Ectodermal cell (in vitro differentiated cells): ENCODE results near the gene CACUL1. TPM values are rescaled to one million over a fixed set of nuclear protein-coding genes. Genes with fewer than 3 reads are reported as not detected.
"Not testable (repeated sequence)": the region's sequence is repeated elsewhere in the genome, so short reads cannot be mapped to it uniquely, and the experiment has no call there.

Experiments used
- H3K27ac ChIP-seq: 2 replicates; pipeline ENCODE4 v1.7.0; 2013; ENCODE audit warnings: mild to moderate bottlenecking, low read depth, low read length; ENCODE audit not compliant: insufficient read depth, poor library complexity, severe bottlenecking
- H3K27me3 ChIP-seq: 2 replicates; pipeline ENCODE4 v1.7.0; 2013; ENCODE audit warnings: mild to moderate bottlenecking, low read length; ENCODE audit not compliant: insufficient read depth, control insufficient read depth, poor library complexity, severe bottlenecking
- H3K36me3 ChIP-seq: one replicate; pipeline ENCODE4 v1.7.0; 2013; ENCODE audit warnings: low read length; ENCODE audit not compliant: control insufficient read depth, insufficient read depth
- H3K4me1 ChIP-seq: one replicate; pipeline ENCODE4 v1.7.0; 2013; ENCODE audit warnings: low read length; ENCODE audit not compliant: control insufficient read depth, insufficient read depth
- H3K4me3 ChIP-seq: 2 replicates; pipeline ENCODE4 v1.7.0; 2013; ENCODE audit warnings: low read depth, low read length, control low read depth; ENCODE audit not compliant: insufficient read depth
- H3K9me3 ChIP-seq: 2 replicates; pipeline ENCODE4 v1.7.0; 2013; ENCODE audit warnings: mild to moderate bottlenecking, low read length, moderate library complexity; ENCODE audit not compliant: control insufficient read depth
- WGBS, 2 experiments: methylation state at CpG; one replicate each; pipeline ENCODE4 v1.1.7; 2013; ENCODE audit warnings: missing lambda C conversion rate in 2 of 2; 5-methylcytosine and 5-hydroxymethylcytosine counted together
- polyA plus RNA-seq, 4 experiments: library from polyadenylated mRNA; stranded (reverse); fragments of 50-300 nt; gene quantifications; one replicate each; pipeline ENCODE4 v1.2.3, GENCODE V29; 2013

Gene CACUL1
- 29.7 TPM for polyA plus RNA-seq (2013, experiment 1 of 4)
- 30.7 TPM for polyA plus RNA-seq (2013, experiment 2 of 4)
- polyA plus RNA-seq (2013, experiment 3 of 4), result 22.2 TPM
- 22.0 TPM for polyA plus RNA-seq (2013, experiment 4 of 4)

DNA sequence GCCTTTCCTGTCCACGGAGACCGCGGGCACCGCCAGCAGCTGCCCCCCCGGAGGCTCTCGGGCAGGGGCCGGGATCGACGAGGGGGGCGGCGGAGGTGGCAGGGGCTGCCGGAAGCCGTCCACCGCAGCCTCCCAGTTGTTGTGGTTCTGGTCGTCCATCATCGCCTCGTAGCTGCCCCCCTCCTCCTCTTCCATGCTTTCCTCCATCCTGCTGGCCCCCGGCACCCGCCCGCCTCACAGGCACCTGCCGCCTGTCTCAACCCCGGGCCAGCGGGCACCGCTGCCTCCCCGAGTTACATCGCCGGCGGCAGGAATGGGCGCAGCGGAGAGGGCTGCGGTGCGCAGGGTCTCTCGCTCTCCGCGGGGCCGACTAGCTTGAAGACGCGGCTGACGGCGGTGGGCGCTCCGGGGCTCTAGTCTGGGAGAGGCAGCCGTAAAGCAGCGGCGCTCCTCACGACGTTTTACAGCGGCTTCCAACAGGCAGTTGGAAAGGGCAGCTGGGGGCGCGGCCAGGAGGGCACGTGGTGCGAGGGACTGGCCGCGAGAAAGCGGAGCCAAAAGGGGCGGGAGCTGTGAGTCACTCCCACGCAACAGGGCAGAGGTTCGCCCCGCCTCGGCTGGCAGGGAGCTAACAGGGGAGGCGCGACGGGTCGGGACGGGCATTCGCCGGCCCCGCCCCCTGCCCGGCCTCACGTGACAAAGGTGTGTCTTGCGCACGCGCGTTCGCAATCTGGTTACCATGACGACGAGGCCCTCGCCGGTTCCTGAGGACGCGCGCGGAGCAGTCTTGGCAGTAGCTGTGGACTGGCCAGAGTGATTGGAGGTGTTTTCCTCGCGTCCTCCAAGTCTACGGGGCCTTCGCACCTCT, at the start of gene CACUL1:
Gene CACUL1 (minus strand): TSS at position 415 of the 868 bp plus-strand sequence. CDS start 208 bp downstream, at position 207.
- Histone ChIP-seq H3K36me3 (no peaks in the 10 kb centered on the region), H3K27ac (peak within 1 kb of the TSS; percentile 85), H3K4me3 (peak within 1 kb of the TSS; percentile 71), H3K9me3 (no peaks in the 10 kb centered on the region), H3K4me1 (peaks cover 11% of the 10 kb centered on the region), H3K27me3 (peaks cover 16% of the 10 kb centered on the region)
- 0% methylated on average over 87 of the region's 87 CpGs for WGBS, 2 experiments

DNA sequence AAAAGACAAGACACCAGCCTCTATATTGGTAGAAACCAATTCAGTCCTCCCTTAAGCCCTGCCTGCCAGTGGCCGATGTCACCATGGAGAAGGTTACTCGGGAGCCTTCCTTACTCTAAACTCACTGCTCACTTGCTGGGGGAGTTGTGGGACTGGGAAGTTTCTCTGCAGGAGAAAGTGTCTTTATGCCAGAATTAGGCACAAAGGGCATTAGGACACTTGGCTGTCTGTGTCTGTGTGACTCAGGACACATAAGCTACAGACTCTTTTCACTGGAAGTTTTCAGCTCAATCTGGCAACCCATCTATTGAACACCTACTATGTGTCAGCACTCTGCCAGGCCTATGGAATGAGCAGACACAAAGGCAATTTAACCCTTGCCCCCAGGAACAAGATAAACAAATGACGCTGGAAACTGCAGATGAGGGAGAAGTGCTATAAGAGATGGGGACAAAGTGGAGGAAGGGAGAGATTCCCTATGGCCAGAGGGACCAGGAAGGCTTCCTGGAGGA, 49.5 kb upstream of the CACUL1 start:
- Histone ChIP-seq H3K27ac (no peak overlapping the region), H3K36me3 (no peaks in the 10 kb centered on the region), H3K9me3 (no peaks in the 10 kb centered on the region), H3K4me1 (peaks cover 4% of the 10 kb centered on the region), H3K27me3 (no peaks in the 10 kb centered on the region), H3K4me3 (no peak overlapping the region)
- WGBS, 2 experiments, result 59 to 78% methylated on average over 3 of the region's 3 CpGs

- H3K9me3 ChIP-seq, result no peaks in the 10 kb centered on the region
- H3K4me3 ChIP-seq, result no peak overlapping the region
- no peak overlapping the region for H3K27ac ChIP-seq
- no peaks in the 10 kb centered on the region for H3K27me3 ChIP-seq
- no peaks in the 10 kb centered on the region for H3K4me1 ChIP-seq
- H3K36me3 ChIP-seq, result no peaks in the 10 kb centered on the region
- 92 to 96% methylated on average over 14 of the region's 14 CpGs for WGBS, 2 experiments
Measured at GRCh38 chr10:118802126-118802793, 47.5 kb upstream of the CACUL1 start.

DNA sequence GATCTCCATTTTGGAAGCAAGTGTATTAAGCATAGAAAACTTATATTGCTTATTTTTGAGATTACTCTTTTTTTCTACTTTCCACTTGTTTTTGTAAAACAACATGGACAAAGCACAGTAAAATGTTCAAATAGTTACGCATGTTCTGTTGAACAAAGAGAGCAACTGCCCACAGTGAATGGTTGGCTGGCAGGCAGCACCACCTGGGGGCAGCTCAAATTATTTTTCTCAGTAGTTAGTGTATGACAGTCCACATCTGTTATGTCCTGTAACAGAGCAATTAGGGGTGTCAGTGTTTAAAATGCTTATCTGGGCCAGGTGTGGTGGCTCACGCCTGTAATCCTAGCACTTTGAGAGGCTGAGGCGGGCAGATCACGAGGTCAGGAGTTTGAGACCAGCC, 46.1 kb upstream of the CACUL1 start:
- WGBS, 2 experiments, result 90 to 91% methylated on average over 4 of the region's 4 CpGs

GRCh38 chr10:118799777-118800176, 45.0 kb upstream of the CACUL1 start:
- Histone ChIP-seq H3K9me3 (no peaks in the 10 kb centered on the region), H3K4me3 (no peak overlapping the region), H3K27ac (no peak overlapping the region), H3K36me3 (no peaks in the 10 kb centered on the region), H3K4me1 (no peaks in the 10 kb centered on the region), H3K27me3 (no peaks in the 10 kb centered on the region)
- 80 to 81% methylated on average over 3 of the region's 3 CpGs for WGBS, 2 experiments

More for the DNA sequence above, 46.1 kb upstream of the CACUL1 start:
- Histone ChIP-seq H3K4me1 (no peaks in the 10 kb centered on the region), H3K36me3 (no peaks in the 10 kb centered on the region), H3K9me3 (no peaks in the 10 kb centered on the region), H3K27me3 (no peaks in the 10 kb centered on the region), H3K27ac (no peak overlapping the region), H3K4me3 (no peak overlapping the region)

DNA sequence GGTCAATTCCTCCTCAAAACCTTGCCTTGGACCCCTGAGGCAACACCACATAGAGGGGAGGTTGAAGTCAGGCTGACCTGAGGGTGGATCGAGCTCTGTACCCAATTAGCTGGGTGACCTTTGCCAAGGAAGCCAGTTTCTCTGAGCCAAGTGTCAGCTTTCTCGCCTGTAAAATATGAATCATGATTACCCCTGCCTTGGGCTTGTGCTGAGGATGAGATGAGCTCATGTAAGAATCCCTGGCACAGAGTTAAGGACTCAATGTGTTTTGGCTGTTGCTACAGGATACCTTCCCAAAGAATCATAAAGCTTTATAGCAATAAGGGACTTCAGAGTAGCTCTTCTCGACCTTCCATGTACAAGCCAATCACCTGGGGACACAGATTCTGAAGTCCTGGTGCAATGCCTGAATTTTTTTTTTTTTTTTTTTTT, 43.5 kb upstream of the CACUL1 start:
- Histone ChIP-seq H3K27ac (no peak overlapping the region), H3K27me3 (no peaks in the 10 kb centered on the region), H3K36me3 (no peaks in the 10 kb centered on the region), H3K4me1 (no peaks in the 10 kb centered on the region), H3K4me3 (no peak overlapping the region), H3K9me3 (no peaks in the 10 kb centered on the region)
- 74 to 75% methylated on average over 3 of the region's 3 CpGs for WGBS, 2 experiments

DNA sequence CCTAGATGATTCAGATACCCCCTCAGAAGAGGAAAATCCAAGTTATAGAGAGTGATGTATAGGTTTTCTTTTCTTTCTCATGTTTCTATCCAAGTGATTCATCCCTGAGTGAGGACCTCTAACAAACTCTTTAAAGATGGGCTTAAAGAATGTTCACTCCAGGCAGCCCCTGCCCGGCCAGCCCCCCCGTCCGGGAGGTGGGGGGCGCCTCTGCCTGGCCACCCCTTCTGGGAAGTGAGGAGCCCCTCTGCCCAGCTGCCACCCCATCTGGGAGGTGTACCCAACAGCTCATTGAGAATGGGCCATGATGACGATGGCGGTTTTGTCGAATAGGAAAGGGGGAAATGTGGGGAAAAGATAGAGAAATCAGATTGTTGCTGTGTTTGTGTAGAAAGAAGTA, 40.2 kb upstream of the CACUL1 start:
- H3K4me1 ChIP-seq, H3K27me3 ChIP-seq, H3K36me3 ChIP-seq, H3K9me3 ChIP-seq, H3K4me3 ChIP-seq, H3K27ac ChIP-seq: not testable (repeated sequence)
- WGBS, 2 experiments, result 89 to 95% methylated on average over 7 of the region's 7 CpGs

GRCh38 chr10:118793545-118793944, 38.8 kb upstream of the CACUL1 start:
- Histone ChIP-seq H3K27ac (no peak overlapping the region), H3K27me3 (no peaks in the 10 kb centered on the region), H3K9me3 (no peaks in the 10 kb centered on the region), H3K4me3 (no peak overlapping the region), H3K36me3 (no peaks in the 10 kb centered on the region), H3K4me1 (no peaks in the 10 kb centered on the region)
- WGBS, 2 experiments, result 93 to 96% methylated on average over 6 of the region's 6 CpGs

- Histone ChIP-seq H3K27ac (no peak overlapping the region), H3K36me3 (no peaks in the 10 kb centered on the region), H3K9me3 (no peaks in the 10 kb centered on the region), H3K27me3 (no peaks in the 10 kb centered on the region), H3K4me1 (no peaks in the 10 kb centered on the region), H3K4me3 (no peak overlapping the region)
- 84 to 94% methylated on average over 1 of the region's 1 CpG for WGBS, 2 experiments
Measured at GRCh38 chr10:118792526-118792925, 37.8 kb upstream of the CACUL1 start.

DNA sequence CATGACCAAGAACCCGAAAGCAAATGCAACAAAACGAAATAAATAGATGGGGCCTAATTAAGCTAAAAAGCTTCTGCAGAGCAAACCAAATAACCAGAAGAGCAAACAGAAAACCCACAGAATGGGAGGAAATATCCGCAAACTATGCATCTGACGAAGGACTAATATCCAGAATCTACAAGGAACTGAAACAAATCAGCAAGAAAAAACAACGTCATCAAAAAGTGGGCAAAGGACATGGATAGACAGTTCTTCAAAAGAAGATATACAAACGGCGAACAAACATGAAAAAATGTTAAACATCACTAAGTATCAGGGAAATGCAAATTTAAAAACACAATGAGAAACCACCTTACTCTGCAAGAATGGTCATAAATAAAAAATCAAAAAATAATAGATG, 35.3 kb upstream of the CACUL1 start:
- Histone ChIP-seq H3K9me3 (no peaks in the 10 kb centered on the region), H3K27ac (no peak overlapping the region), H3K27me3 (no peaks in the 10 kb centered on the region), H3K4me1 (no peaks in the 10 kb centered on the region), H3K36me3 (no peaks in the 10 kb centered on the region), H3K4me3 (no peak overlapping the region)
- 89 to 96% methylated on average over 7 of the region's 7 CpGs for WGBS, 2 experiments
